K562 (cell line): Measurements from ENCODE around the gene MYLK4. TPM values are rescaled to one million over a fixed set of nuclear protein-coding genes. Genes with fewer than 3 reads are reported as not detected.

Experiments
- ATAC-seq: fragments of 200-7000 bp; cut with Tn5 transposase; 3 replicates; pipeline ENCODE4 v1.9.1; 2020; ENCODE audit warnings: moderate library complexity
- BruUV-seq: library from RNA; stranded (reverse); fragments of 400-500 nt; replicated peaks from 2 replicates; lab custom pipeline; 2021; lab: Mats Ljungman, UMichigan
- CTCF ChIA-PET: fragments of 300-600 bp; formaldehyde crosslinking; extraction: SDS; loops from one replicate; lab custom pipeline; 2021; ENCODE audit warnings: low intra/inter-chr PET ratio; lab: Yijun Ruan, JAX
- POLR2A ChIA-PET: fragments of 300-600, 350-650 bp; sonication (Branson Sonifier 250); formaldehyde crosslinking; extraction: SDS; loops from one replicate; lab custom pipeline; 2021; ENCODE audit warnings: antibody characterized with exemption, inconsistent platforms; lab: Yijun Ruan, JAX
- DNase-seq, 4 experiments: peaks; one replicate each; pipeline versions ENCODE4 v3.0.0 to v3.0.0-alpha.2; 2011 to 2018; ENCODE audit warnings: low spot score in 3 of 4, mixed read lengths in 3 of 4; ENCODE audit errors: extremely low read depth in 1 of 4
- FAIRE-seq: peaks from 2 replicates; lab custom pipeline; 2011; peaks lifted over from hg19 to GRCh38; lab: Jason Lieb, UNC
- H2AFZ ChIP-seq: 2 replicates; pipeline ENCODE4 v1.6.0; 2011; ENCODE audit warnings: low read depth, low read length, control low read depth, inconsistent platforms
- H3K27ac ChIP-seq: fragments of 200-600 bp; 3 replicates; pipeline ENCODE4 v1.8.0; 2011; ENCODE audit warnings: low read depth, mild to moderate bottlenecking, control low read depth, inconsistent platforms, low read length, moderate library complexity, mixed read lengths; ENCODE audit errors: extremely low read depth
- H3K27me3 ChIP-seq, 2 experiments: fragments of 300-600 bp in 1 of 2; 2 replicates in 1 of 2; 3 replicates in 1 of 2; pipeline versions ENCODE4 v1.6.0 to v1.8.0; 2011; ENCODE audit warnings: inconsistent platforms in 2 of 2, low read length in 2 of 2, mild to moderate bottlenecking in 1 of 2, mixed read lengths in 1 of 2, moderate library complexity in 1 of 2; ENCODE audit not compliant: control insufficient read depth in 2 of 2, insufficient read depth in 2 of 2
- H3K36me3 ChIP-seq: fragments of 300-600 bp; 3 replicates; pipeline ENCODE4 v1.8.0; 2011; ENCODE audit warnings: mild to moderate bottlenecking, low read length, inconsistent platforms; ENCODE audit not compliant: control insufficient read depth, insufficient read depth
- H3K4me1 ChIP-seq, 2 experiments: fragments of 200-600 bp in 1 of 2; replicated peaks in 1 of 2; 2 replicates in 1 of 2; 3 replicates in 1 of 2; pipeline versions ENCODE4 v1.5.1 to v1.8.0; 2011; ENCODE audit warnings: inconsistent platforms in 2 of 2, low read length in 2 of 2, mild to moderate bottlenecking in 1 of 2, mixed read lengths in 1 of 2, moderate library complexity in 1 of 2; ENCODE audit not compliant: control insufficient read depth in 2 of 2, insufficient read depth in 2 of 2
- H3K4me2 ChIP-seq: 2 replicates; pipeline ENCODE4 v1.6.1; 2011; ENCODE audit warnings: low read length, control low read depth, inconsistent platforms, mixed read lengths; ENCODE audit not compliant: insufficient read depth
- H3K4me3 ChIP-seq: fragments of 200-600 bp; sonication (generic), shearing (Covaris generic); 2 replicates; pipeline ENCODE4 v1.5.1; 2016; ENCODE audit warnings: control low read depth, inconsistent platforms
- H3K79me2 ChIP-seq: fragments of 200-600 bp; 3 replicates; pipeline ENCODE4 v1.8.0; 2011; ENCODE audit warnings: low read length, inconsistent platforms; ENCODE audit not compliant: control insufficient read depth, insufficient read depth
- H3K9ac ChIP-seq, 2 experiments: 2 replicates each; pipeline versions ENCODE4 v1.6.0 to v1.6.1; 2011; ENCODE audit warnings: low read depth in 2 of 2, low read length in 2 of 2, control low read depth in 1 of 2, inconsistent platforms in 1 of 2, mild to moderate bottlenecking in 1 of 2, mixed read lengths in 1 of 2; ENCODE audit not compliant: insufficient read depth in 1 of 2
- H3K9me1 ChIP-seq: one replicate; pipeline ENCODE4 v1.6.0; 2011; ENCODE audit warnings: inconsistent platforms, mild to moderate bottlenecking, low read length, moderate library complexity; ENCODE audit not compliant: control insufficient read depth, insufficient read depth
- H3K9me3 ChIP-seq: replicated peaks from 2 replicates; pipeline ENCODE4 v1.5.1; 2011; ENCODE audit warnings: low read depth, low read length, inconsistent platforms; ENCODE audit not compliant: control insufficient read depth, insufficient read depth
- H4K20me1 ChIP-seq: replicated peaks from 2 replicates; pipeline ENCODE4 v1.6.1; 2011; ENCODE audit warnings: low read length, inconsistent platforms, mixed read lengths; ENCODE audit not compliant: control insufficient read depth, insufficient read depth
- ARID1B ChIP-seq: fragments of 450-650 bp; IDR thresholded peaks from 2 replicates; pipeline ENCODE4 v1.6.1; 2016; ENCODE audit warnings: antibody characterized with exemption, mild to moderate bottlenecking, inconsistent platforms
- ARID3B ChIP-seq: fragments of 250-450 bp; sonication (Bioruptor Pico); IDR thresholded peaks from 2 replicates; pipeline ENCODE4 v1.4.0; 2020; ENCODE audit warnings: borderline replicate concordance
- CBFA2T3 ChIP-seq: fragments of 450-650 bp; IDR thresholded peaks from 2 replicates; pipeline ENCODE4 v1.6.1; 2017
- CTBP1 ChIP-seq: fragments of 450-650 bp; IDR thresholded peaks from 2 replicates; pipeline ENCODE4 v1.6.1; 2016; ENCODE audit warnings: borderline replicate concordance
- HNRNPLL ChIP-seq: fragments of 200-400 bp; formaldehyde crosslinking; IDR thresholded peaks from 2 replicates; pipeline ENCODE4 v1.6.1; 2017; ENCODE audit warnings: low read length, low read depth, mild to moderate bottlenecking; ENCODE audit not compliant: poor library complexity, severe bottlenecking
- KDM1A ChIP-seq, 2 experiments: fragments of 450-650 bp; IDR thresholded peaks; 2 replicates each; pipeline ENCODE4 v1.6.1; 2016; ENCODE audit warnings: mild to moderate bottlenecking in 2 of 2
- MEF2A ChIP-seq: IDR thresholded peaks from 2 replicates; pipeline ENCODE4 v1.6.1; 2011; ENCODE audit warnings: low read depth, mild to moderate bottlenecking, low read length, moderate library complexity; ENCODE audit not compliant: control insufficient read depth
- NFIC ChIP-seq: fragments of 450-650 bp; IDR thresholded peaks from 2 replicates; pipeline ENCODE4 v1.6.1; 2017; ENCODE audit warnings: mild to moderate bottlenecking, inconsistent platforms
- PHF21A ChIP-seq: fragments of 450-650 bp; IDR thresholded peaks from 2 replicates; pipeline ENCODE4 v1.6.1; 2017; ENCODE audit warnings: low read depth, borderline replicate concordance
- POLR3G ChIP-seq: IDR thresholded peaks from 2 replicates; pipeline ENCODE4 v1.6.1; 2011; ENCODE audit not compliant: insufficient read length, insufficient replicate concordance; ENCODE audit errors: extremely low read depth
- RCOR1 ChIP-seq, 2 experiments: IDR thresholded peaks; 2 replicates each; pipeline ENCODE4 v1.6.1; 2012; ENCODE audit warnings: low read depth in 2 of 2, low read length in 2 of 2, borderline replicate concordance in 1 of 2, improper control_type of control experiment in 1 of 2
- TCF3 ChIP-seq: sonication (generic); formaldehyde crosslinking; IDR thresholded peaks from 2 replicates; pipeline ENCODE4 v1.4.0; 2020; ENCODE audit warnings: mild to moderate bottlenecking, missing genetic modification reagents
- TCFL5 ChIP-seq: fragments of 250-450 bp; sonication (Bioruptor Pico); conservative IDR thresholded peaks from 2 replicates; pipeline ENCODE4 v1.6.1; 2021; ENCODE audit warnings: mild to moderate bottlenecking, moderate library complexity, matching md5 sums
- TRIM24 ChIP-seq, 2 experiments: fragments of 450-650 bp; IDR thresholded peaks; 2 replicates each; pipeline ENCODE4 v1.6.1; 2016
- ZNF395 ChIP-seq: fragments of 200-800 bp; sonication (Bioruptor generic); IDR thresholded peaks from 2 replicates; pipeline ENCODE4 v1.6.1; 2017; ENCODE audit warnings: missing genetic modification characterization, missing compliant biosample characterization
- WGBS: fragments of 100-300 bp; shearing (Covaris generic); methylation state at CpG from one replicate; pipeline ENCODE4 v1.1.6; 2016; ENCODE audit warnings: low coverage, mixed read lengths; ENCODE audit not compliant: insufficient coverage; ENCODE audit errors: missing lambda C conversion rate; 5-methylcytosine and 5-hydroxymethylcytosine counted together
- in situ Hi-C: fragments of 300-500 bp; cut with MboI; formaldehyde crosslinking; loops from 4 replicates; pipeline ENCODE4 v1.15.0; 2018; ENCODE audit warnings: inconsistent platforms, mixed read lengths
- intact Hi-C: fragments of 100-400 bp; cut with micrococcal nuclease; formaldehyde crosslinking; loops from 2 replicates; pipeline ENCODE4 v1.14.2; 2022
- polyA plus RNA-seq, 8 experiments: library from polyadenylated mRNA; depleted of rRNA in 4 of 8; stranded (reverse) in 5 of 8; unstranded in 3 of 8; fragments of >200 nt; fragmentation: Nextera tagmentation in 2 of 8; fragmentation: Illumina TruSeq in 1 of 8; extraction: Ambion mirVana in 2 of 8; extraction: Trizol in 1 of 8; gene quantifications; 2 replicates each; pipeline versions ENCODE4 v1.2.1 to v1.2.3, GENCODE V29; 2011 to 2014; ENCODE audit warnings: inconsistent platforms in 1 of 8, missing spikeins in 1 of 8
- total RNA-seq, 7 experiments: library from RNA; depleted of rRNA in 6 of 7; stranded (reverse); fragments of >200 nt in 6 of 7; fragmentation: Illumina TruSeq in 2 of 7; extraction: Trizol in 2 of 7; gene quantifications; 2 replicates each; pipeline versions ENCODE4 v1.2.1 to v1.2.3, GENCODE V29; 2011 to 2021; ENCODE audit warnings: low replicate concordance in 1 of 7
- TF ChIP-seq, protein P1 (sequence below): fragments of 450-650 bp; IDR thresholded peaks from 2 replicates; pipeline ENCODE4 v1.6.1; 2017; ENCODE audit warnings: antibody characterized with exemption, mild to moderate bottlenecking

The MYLK4 gene
- total and polyA plus RNA-seq, 9 of the 15 experiments (the other 6 are each of a cell fraction or from before 2014, with no cell fraction given), result 0.01 to 0.15 (median 0.06) TPM

- no peak for FAIRE-seq
- intact Hi-C loops (no loop called here), in situ Hi-C loops (no loop called here)
- Histone ChIP-seq H3K27me3 (no peaks in the 10 kb centered on the region), H3K9me3 (no peaks in the 10 kb centered on the region), H3K79me2 (no peaks in the 10 kb centered on the region), H4K20me1 (no peaks in the 10 kb centered on the region), H2AFZ (peak overlapping the region; percentile 20; the same call in 1 of the 2 replicates), H3K36me3 (no peaks in the 10 kb centered on the region), H3K27ac (no peak overlapping the region), H3K9me1 (no peaks in the 10 kb centered on the region), H3K4me2 (no peak overlapping the region), H3K9ac (no peak overlapping the region), H3K4me1 (peaks cover 0 to 15% of the 10 kb centered on the region in 2 experiments; a peak in 2 of 5 replicates), H3K4me3 (no peak overlapping the region)
- BruUV-seq, result no TSS peak
- peak in 2 of 4 experiments; percentile 40 to 54 for DNase-seq
- 37% methylated on average over 3 of the region's 3 CpGs for WGBS
- ChIA-PET POLR2A (no interaction called here), CTCF (no interaction called here)
- ATAC-seq, result peak; percentile 43
- no peak for TF ChIP-seq CTBP1
- TF ChIP-seq, protein P1, sequence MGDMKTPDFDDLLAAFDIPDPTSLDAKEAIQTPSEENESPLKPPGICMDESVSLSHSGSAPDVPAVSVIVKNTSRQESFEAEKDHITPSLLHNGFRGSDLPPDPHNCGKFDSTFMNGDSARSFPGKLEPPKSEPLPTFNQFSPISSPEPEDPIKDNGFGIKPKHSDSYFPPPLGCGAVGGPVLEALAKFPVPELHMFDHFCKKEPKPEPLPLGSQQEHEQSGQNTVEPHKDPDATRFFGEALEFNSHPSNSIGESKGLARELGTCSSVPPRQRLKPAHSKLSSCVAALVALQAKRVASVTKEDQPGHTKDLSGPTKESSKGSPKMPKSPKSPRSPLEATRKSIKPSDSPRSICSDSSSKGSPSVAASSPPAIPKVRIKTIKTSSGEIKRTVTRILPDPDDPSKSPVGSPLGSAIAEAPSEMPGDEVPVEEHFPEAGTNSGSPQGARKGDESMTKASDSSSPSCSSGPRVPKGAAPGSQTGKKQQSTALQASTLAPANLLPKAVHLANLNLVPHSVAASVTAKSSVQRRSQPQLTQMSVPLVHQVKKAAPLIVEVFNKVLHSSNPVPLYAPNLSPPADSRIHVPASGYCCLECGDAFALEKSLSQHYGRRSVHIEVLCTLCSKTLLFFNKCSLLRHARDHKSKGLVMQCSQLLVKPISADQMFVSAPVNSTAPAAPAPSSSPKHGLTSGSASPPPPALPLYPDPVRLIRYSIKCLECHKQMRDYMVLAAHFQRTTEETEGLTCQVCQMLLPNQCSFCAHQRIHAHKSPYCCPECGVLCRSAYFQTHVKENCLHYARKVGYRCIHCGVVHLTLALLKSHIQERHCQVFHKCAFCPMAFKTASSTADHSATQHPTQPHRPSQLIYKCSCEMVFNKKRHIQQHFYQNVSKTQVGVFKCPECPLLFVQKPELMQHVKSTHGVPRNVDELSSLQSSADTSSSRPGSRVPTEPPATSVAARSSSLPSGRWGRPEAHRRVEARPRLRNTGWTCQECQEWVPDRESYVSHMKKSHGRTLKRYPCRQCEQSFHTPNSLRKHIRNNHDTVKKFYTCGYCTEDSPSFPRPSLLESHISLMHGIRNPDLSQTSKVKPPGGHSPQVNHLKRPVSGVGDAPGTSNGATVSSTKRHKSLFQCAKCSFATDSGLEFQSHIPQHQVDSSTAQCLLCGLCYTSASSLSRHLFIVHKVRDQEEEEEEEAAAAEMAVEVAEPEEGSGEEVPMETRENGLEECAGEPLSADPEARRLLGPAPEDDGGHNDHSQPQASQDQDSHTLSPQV, result 0 out of 2 replicates have a peak, but pooled peaks have one; percentile 13
- no peak for TF ChIP-seq TCFL5 (CRISPR knock-in tag)
- TF ChIP-seq POLR3G, result no peak
- peak; percentile 79 for TF ChIP-seq CBFA2T3
- 0 out of 4 replicates have a peak, but pooled peaks of 1 of the 2 experiments have one; percentile 28 for TF ChIP-seq TRIM24 (IDR thresholded peaks at IDR 0.05)
- peak in 1 of 2 experiments; percentile 72; a peak in 1 of 4 replicates for TF ChIP-seq RCOR1 (IDR thresholded peaks at IDR 0.05; ENCODE audit: borderline replicate concordance in 1 of 2, low read depth in 2 of 2, low read length in 2 of 2)
- TF ChIP-seq ARID3B (CRISPR knock-in tag), result no peak
- TF ChIP-seq ZNF395 (CRISPR knock-in tag), result no peak
- TF ChIP-seq NFIC, result 0 out of 2 replicates have a peak, but pooled peaks have one; percentile 19
- peak; percentile 50; the same call in 1 of the 2 replicates for TF ChIP-seq PHF21A
- peak; percentile 59 for TF ChIP-seq ARID1B
- 0 out of 2 replicates have a peak, but pooled peaks have one; percentile 57 for TF ChIP-seq MEF2A
- TF ChIP-seq KDM1A (IDR thresholded peaks at IDR 0.05), result peak; percentile 52 to 64; a peak in 3 of 4 replicates
- TF ChIP-seq TCF3 (CRISPR knock-in tag), result peak; percentile 75
- TF ChIP-seq HNRNPLL, result no peak
Observed at GRCh38 chr6:2721219-2721618, 29.5 kb downstream of the MYLK4 start.
